IMR-90 (cell line): ENCODE results near the gene IGFBP5. TPM values are rescaled to one million over a fixed set of nuclear protein-coding genes. Genes with fewer than 3 reads are reported as not detected.

Source experiments
- ATAC-seq: fragments of 200-7000 bp; cut with Tn5 transposase; 2 replicates; pipeline ENCODE4 v1.9.1; 2020; ENCODE audit warnings: low read depth, mild to moderate bottlenecking, moderate library complexity
- BruUV-seq: library from RNA; stranded (reverse); fragments of 400-500 nt; replicated peaks from 2 replicates; lab custom pipeline; 2021; lab: Mats Ljungman, UMichigan
- CTCF ChIA-PET: fragments of 300-600 bp; formaldehyde crosslinking; extraction: SDS; loops from one replicate; lab custom pipeline; 2021; ENCODE audit warnings: antibody characterized with exemption; lab: Yijun Ruan, JAX
- POLR2A ChIA-PET: fragments of 300-600 bp; sonication (Branson Sonifier 250); formaldehyde crosslinking; loops from one replicate; lab custom pipeline; 2022; ENCODE audit warnings: antibody characterized with exemption; ENCODE audit not compliant: unreplicated experiment; lab: Charles Lee
- DNase-seq: peaks from one replicate; pipeline ENCODE4 v3.0.0; 2013
- H2AFZ ChIP-seq: replicated peaks from 2 replicates; pipeline ENCODE3; 2013; ENCODE audit warnings: low read length, mild to moderate bottlenecking; ENCODE audit not compliant: poor library complexity
- H2AK5ac ChIP-seq: 2 replicates; pipeline ENCODE4 v1.6.1; 2013; ENCODE audit warnings: low read depth, low read length, inconsistent platforms
- H2AK9ac ChIP-seq: replicated peaks from 2 replicates; pipeline ENCODE3; 2013; ENCODE audit warnings: mild to moderate bottlenecking, low read depth, low read length, moderate library complexity; ENCODE audit not compliant: poor library complexity
- H2BK120ac ChIP-seq: 2 replicates; pipeline ENCODE4 v1.6.1; 2013; ENCODE audit warnings: low read depth, low read length, inconsistent platforms
- H2BK15ac ChIP-seq: 3 replicates; pipeline ENCODE4 v1.6.1; 2013; ENCODE audit warnings: low read depth, low read length, inconsistent platforms
- H2BK20ac ChIP-seq: 2 replicates; pipeline ENCODE4 v1.6.1; 2013; ENCODE audit warnings: low read depth, mild to moderate bottlenecking, inconsistent platforms, low read length, moderate library complexity
- H2BK5ac ChIP-seq: 2 replicates; pipeline ENCODE4 v1.6.1; 2013; ENCODE audit warnings: mild to moderate bottlenecking, low read depth, low read length, inconsistent platforms; ENCODE audit not compliant: poor library complexity, severe bottlenecking
- H3K14ac ChIP-seq: replicated peaks from 2 replicates; pipeline ENCODE4 v1.6.1; 2013; ENCODE audit warnings: low read depth, low read length, inconsistent platforms
- H3K18ac ChIP-seq: 2 replicates; pipeline ENCODE4 v1.6.1; 2013; ENCODE audit warnings: low read depth, low read length, control low read depth
- H3K23ac ChIP-seq: 2 replicates; pipeline ENCODE4 v1.6.1; 2013; ENCODE audit warnings: low read depth, low read length, inconsistent platforms
- H3K27ac ChIP-seq: 2 replicates; pipeline ENCODE4 v1.5.1; 2013; ENCODE audit warnings: mild to moderate bottlenecking, control low read depth, low read length; ENCODE audit not compliant: insufficient read depth
- H3K27me3 ChIP-seq: 2 replicates; pipeline ENCODE4 v1.6.1; 2013; ENCODE audit warnings: low read length; ENCODE audit not compliant: control insufficient read depth, insufficient read depth
- H3K36me3 ChIP-seq: 2 replicates; pipeline ENCODE4 v1.6.1; 2013; ENCODE audit warnings: low read length, mixed read lengths; ENCODE audit not compliant: control insufficient read depth, insufficient read depth
- H3K4ac ChIP-seq: 2 replicates; pipeline ENCODE4 v1.6.1; 2013; ENCODE audit warnings: low read depth, low read length, inconsistent platforms
- H3K4me1 ChIP-seq: 2 replicates; pipeline ENCODE4 v1.6.1; 2013; ENCODE audit warnings: low read length, mixed read lengths; ENCODE audit not compliant: control insufficient read depth, insufficient read depth
- H3K4me2 ChIP-seq: 2 replicates; pipeline ENCODE4 v1.6.1; 2013; ENCODE audit warnings: low read depth, mild to moderate bottlenecking, control low read depth, low read length, moderate library complexity
- H3K4me3 ChIP-seq: 2 replicates; pipeline ENCODE4 v1.5.1; 2013; ENCODE audit warnings: low read depth, mild to moderate bottlenecking, control low read depth, low read length, moderate library complexity; ENCODE audit not compliant: insufficient read depth
- H3K56ac ChIP-seq: 2 replicates; pipeline ENCODE4 v1.6.1; 2013; ENCODE audit warnings: low read length, inconsistent platforms; ENCODE audit not compliant: insufficient read depth; ENCODE audit errors: extremely low read depth
- H3K79me1 ChIP-seq, 2 experiments: 2 replicates each; pipeline ENCODE4 v1.6.1; 2013; ENCODE audit warnings: low read length in 2 of 2, inconsistent platforms in 1 of 2, low read depth in 1 of 2
- H3K9ac ChIP-seq: 2 replicates; pipeline ENCODE4 v1.6.1; 2013; ENCODE audit warnings: low read depth, low read length, control low read depth
- H3K9me1 ChIP-seq: 2 replicates; pipeline ENCODE4 v1.6.1; 2013; ENCODE audit warnings: low read length, inconsistent platforms; ENCODE audit not compliant: insufficient read depth
- H3K9me3 ChIP-seq: 2 replicates; pipeline ENCODE4 v1.6.1; 2013; ENCODE audit warnings: low read length; ENCODE audit not compliant: control insufficient read depth, insufficient read depth
- H4K20me1 ChIP-seq: 2 replicates; pipeline ENCODE4 v1.6.1; 2013; ENCODE audit warnings: low read length, inconsistent platforms; ENCODE audit not compliant: insufficient read depth
- H4K5ac ChIP-seq: 2 replicates; pipeline ENCODE4 v1.6.1; 2013; ENCODE audit warnings: mild to moderate bottlenecking, low read depth, low read length, control low read depth
- H4K8ac ChIP-seq, 2 experiments: 2 replicates each; pipeline ENCODE4 v1.6.1; 2013; ENCODE audit warnings: low read depth in 2 of 2, low read length in 2 of 2, control low read depth in 1 of 2, inconsistent platforms in 1 of 2
- H4K91ac ChIP-seq: 2 replicates; pipeline ENCODE4 v1.6.1; 2013; ENCODE audit warnings: low read depth, low read length, inconsistent platforms; ENCODE audit not compliant: insufficient read depth
- MAZ ChIP-seq: IDR thresholded peaks from 2 replicates; pipeline ENCODE4 v1.6.1; 2012; ENCODE audit warnings: low read depth, mild to moderate bottlenecking, low read length, improper control_type of control experiment, moderate library complexity, borderline replicate concordance
- MXI1 ChIP-seq: IDR thresholded peaks from 2 replicates; pipeline ENCODE4 v1.6.1; 2012; ENCODE audit warnings: low read depth, mild to moderate bottlenecking, low read length, moderate library complexity, borderline replicate concordance
- NFE2L2 ChIP-seq: fragments of 150-350 bp; IDR thresholded peaks from 2 replicates; pipeline ENCODE4 v1.6.1; 2016; ENCODE audit warnings: low read depth, mild to moderate bottlenecking, low read length
- RAD21 ChIP-seq: IDR thresholded peaks from 2 replicates; pipeline ENCODE4 v1.6.1; 2012; ENCODE audit warnings: low read length, improper control_type of control experiment
- RCOR1 ChIP-seq: IDR thresholded peaks from 2 replicates; pipeline ENCODE4 v1.6.1; 2012; ENCODE audit warnings: mild to moderate bottlenecking, low read length, improper control_type of control experiment; ENCODE audit not compliant: insufficient replicate concordance
- RFX5 ChIP-seq: IDR thresholded peaks from 2 replicates; pipeline ENCODE4 v1.8.0; 2012; ENCODE audit warnings: low read depth, mild to moderate bottlenecking, low read length, moderate library complexity
- WGBS, 2 experiments: methylation state at CpG; one replicate each; pipeline versions ENCODE4 v1.1.5 to v1.1.7; 2013; ENCODE audit warnings: missing lambda C conversion rate in 2 of 2; ENCODE audit not compliant: insufficient read length in 1 of 2; ENCODE audit errors: extremely low coverage in 2 of 2; 5-methylcytosine and 5-hydroxymethylcytosine counted together
- dilution Hi-C: fragments of 300-500 bp; cut with HindIII; formaldehyde crosslinking; loops from one replicate; pipeline ENCODE4 v1.14.3; 2018; ENCODE audit warnings: low sequenced_read_pairs; ENCODE audit not compliant: unreplicated experiment
- in situ Hi-C: fragments of 300-500 bp; cut with MboI; formaldehyde crosslinking; loops from 3 replicates; pipeline ENCODE4 v1.14.3; 2019; ENCODE audit warnings: low sequenced_read_pairs, inconsistent platforms, mixed read lengths
- intact Hi-C: fragments of 100-400 bp; cut with micrococcal nuclease; formaldehyde crosslinking; loops from 2 replicates; pipeline ENCODE4 v1.10.0; 2022
- polyA plus RNA-seq, 3 experiments: library from polyadenylated mRNA; depleted of rRNA; stranded (reverse); fragments of >200 nt; gene quantifications; 2 replicates each; pipeline ENCODE4 v1.2.3, GENCODE V29; 2012; ENCODE audit warnings: low replicate concordance in 1 of 3
- total RNA-seq: library from RNA; depleted of rRNA; stranded (reverse); fragments of >200 nt; gene quantifications from 2 replicates; pipeline ENCODE4 v1.2.3, GENCODE V29; 2012
- TF ChIP-seq, protein P1 (sequence below): fragments of 150-350 bp; IDR thresholded peaks from 2 replicates; pipeline ENCODE4 v1.6.1; 2017; ENCODE audit warnings: mild to moderate bottlenecking, antibody characterized with exemption, low read length, low read depth

IGFBP5 gene
- total and polyA plus RNA-seq, 2 of the 4 experiments (the other 2 are of a cell fraction): 392 to 1,339 TPM

GRCh38 chr2:216743781-216744180 lies 48.4 kb upstream of the IGFBP5 start:
- Histone ChIP-seq H2AFZ (no peak overlapping the region), H3K23ac (no peak overlapping the region), H2AK9ac (no peak overlapping the region), H3K14ac (peak overlapping the region; percentile 51; the same call in 1 of the 2 replicates), H2BK5ac (no peak overlapping the region), H2BK15ac (peak overlapping the region; percentile 37; the same call in 1 of the 3 replicates), H3K9me1 (peaks cover 17% of the 10 kb centered on the region), H4K20me1 (no peaks in the 10 kb centered on the region), H3K4me2 (no peak overlapping the region), H2BK120ac (peak overlapping the region; percentile 40; the same call in 1 of the 2 replicates), H3K18ac (peak overlapping the region; percentile 46; the same call in 1 of the 2 replicates), H3K79me1 (no peaks in the 10 kb centered on the region), H3K9ac (no peak overlapping the region; the same call in 1 of the 2 replicates), H3K36me3 (no peaks in the 10 kb centered on the region), H3K4me3 (no peak overlapping the region), H2AK5ac (no peak overlapping the region), H3K27ac (peak overlapping the region; percentile 73; the same call in 1 of the 2 replicates), H2BK20ac (peak overlapping the region; percentile 66; the same call in 1 of the 2 replicates), H3K56ac (no peak overlapping the region), H3K27me3 (no peaks in the 10 kb centered on the region), H4K91ac (0 out of 2 replicates have a peak overlapping the region, but pooled peaks have one; percentile 38), H3K9me3 (no peaks in the 10 kb centered on the region; the same call in 1 of the 2 replicates), H3K4me1 (peaks cover 26% of the 10 kb centered on the region), H3K4ac (peak overlapping the region; percentile 36; the same call in 1 of the 2 replicates), H4K8ac (no peak overlapping the region; a peak in 1 of 4 replicates), H4K5ac (peak overlapping the region; percentile 16; the same call in 1 of the 2 replicates)
- DNase-seq (peak; percentile 30), ATAC-seq (peak; percentile 44)
- in situ Hi-C loops (no loop called here), dilution Hi-C loops (no loop called here), intact Hi-C loops (no loop called here)
- ChIA-PET POLR2A (no interaction called here), CTCF (interaction anchor here (1.2 kb wide), 1 partner anchor 40 kb away, joined by 4 read pairs; no protein-coding TSS in a partner anchor)
- TF ChIP-seq MXI1 (no peak), RCOR1 (no peak), MAZ (no peak), RFX5 (no peak), RAD21 (no peak), NFE2L2 (no peak)
- TF ChIP-seq, protein P1, sequence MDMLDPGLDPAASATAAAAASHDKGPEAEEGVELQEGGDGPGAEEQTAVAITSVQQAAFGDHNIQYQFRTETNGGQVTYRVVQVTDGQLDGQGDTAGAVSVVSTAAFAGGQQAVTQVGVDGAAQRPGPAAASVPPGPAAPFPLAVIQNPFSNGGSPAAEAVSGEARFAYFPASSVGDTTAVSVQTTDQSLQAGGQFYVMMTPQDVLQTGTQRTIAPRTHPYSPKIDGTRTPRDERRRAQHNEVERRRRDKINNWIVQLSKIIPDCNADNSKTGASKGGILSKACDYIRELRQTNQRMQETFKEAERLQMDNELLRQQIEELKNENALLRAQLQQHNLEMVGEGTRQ: no peak
- WGBS, 2 experiments: no CpG with 5 or more reads among the region's 1 CpG
- no TSS peak for BruUV-seq
